T47D (cell line): ENCODE data around the gene ISCU.

Source experiments
- DNase-seq, 2 experiments: peaks; one replicate each; pipeline versions ENCODE4 v3.0.0 to v3.0.0-alpha.2; 2011 to 2012; ENCODE audit warnings: low read depth in 1 of 2, low spot score in 1 of 2
- JUND ChIP-seq: IDR thresholded peaks from 2 replicates; pipeline ENCODE4 v1.6.1; 2012; ENCODE audit warnings: low read depth
- in situ Hi-C: cut with HindIII; loops from 2 replicates; pipeline ENCODE4 v1.10.0; 2016; ENCODE audit warnings: low sequenced_read_pairs, low pct_unique_long_range_greater_than_20kb

ISCU gene

DNA sequence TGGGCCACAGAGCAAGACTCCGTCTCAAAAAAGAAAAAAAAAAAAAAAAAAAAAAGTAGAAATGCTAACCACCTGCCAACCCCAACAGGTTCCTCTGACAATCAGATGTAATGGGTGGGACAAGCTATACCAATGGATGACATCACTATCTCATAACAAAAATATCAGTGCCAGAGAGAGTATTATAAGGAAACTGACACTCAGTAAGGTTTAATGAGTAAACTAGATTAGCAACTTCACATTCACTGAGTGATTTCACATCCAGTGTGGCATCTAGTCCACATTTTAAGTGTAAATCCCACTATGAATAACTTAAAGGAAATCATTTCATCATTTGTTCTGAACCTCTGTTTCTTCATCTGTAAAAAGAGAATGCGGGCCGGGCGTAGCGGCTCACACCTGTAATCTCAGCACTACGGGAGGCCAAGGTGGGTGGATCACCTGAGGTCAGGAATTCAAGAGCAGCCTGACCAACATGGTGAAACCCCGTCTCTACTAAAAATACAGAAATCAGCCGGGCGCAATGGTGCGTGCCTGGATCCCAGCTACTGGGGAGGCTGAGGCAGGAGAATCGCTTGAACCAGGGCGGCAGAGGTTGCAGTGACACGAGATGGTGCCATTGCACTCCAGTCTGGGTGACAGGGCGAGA, 3.3 kb upstream of the ISCU start:
- DNase-seq: no peak
- in situ Hi-C loops: no loop called here
- TF ChIP-seq JUND: no peak

DNA sequence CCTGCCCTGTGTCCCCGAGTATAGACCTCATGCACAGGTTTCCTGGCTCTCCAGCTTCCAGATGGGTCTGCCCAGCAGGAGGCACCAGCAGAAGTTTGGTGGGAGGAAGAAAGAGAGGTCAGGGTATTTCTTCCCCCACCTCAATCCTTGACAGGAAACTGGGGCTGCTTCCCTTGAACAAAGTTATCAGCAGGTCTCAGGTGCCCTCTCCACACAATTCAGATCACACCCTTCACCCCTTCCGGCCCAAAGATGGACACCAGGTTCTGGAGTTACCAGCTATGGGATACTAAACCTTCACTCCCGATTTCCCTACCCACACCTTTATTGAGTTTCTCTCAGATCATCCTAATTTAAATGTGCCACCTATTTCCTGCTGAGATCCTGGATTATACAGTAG, 2.6 kb upstream of the ISCU start:
- DNase-seq: no peak
- TF ChIP-seq JUND: no peak
- in situ Hi-C loops: no loop called here

DNA sequence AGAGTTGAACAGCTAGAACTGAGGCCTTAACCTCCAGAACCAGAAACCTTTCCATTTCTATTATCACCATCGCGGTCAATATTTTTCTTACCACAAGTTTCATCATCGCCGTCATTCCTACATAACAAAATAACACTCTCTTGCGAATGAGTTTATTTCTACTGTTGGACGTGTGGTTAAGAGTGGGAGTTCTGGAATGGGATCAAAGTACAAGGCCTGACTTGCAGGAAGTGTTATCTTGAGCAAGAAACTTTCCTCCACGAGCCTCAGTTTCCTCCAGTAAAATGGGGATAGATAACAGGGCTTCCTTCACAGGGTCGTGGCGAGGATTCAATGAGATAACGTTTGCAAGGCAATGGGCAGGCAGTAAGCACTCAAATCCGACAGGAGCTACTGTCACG, 2.1 kb upstream of the ISCU start:
- in situ Hi-C loops: no loop called here
- DNase-seq: no peak
- no peak for TF ChIP-seq JUND

DNA sequence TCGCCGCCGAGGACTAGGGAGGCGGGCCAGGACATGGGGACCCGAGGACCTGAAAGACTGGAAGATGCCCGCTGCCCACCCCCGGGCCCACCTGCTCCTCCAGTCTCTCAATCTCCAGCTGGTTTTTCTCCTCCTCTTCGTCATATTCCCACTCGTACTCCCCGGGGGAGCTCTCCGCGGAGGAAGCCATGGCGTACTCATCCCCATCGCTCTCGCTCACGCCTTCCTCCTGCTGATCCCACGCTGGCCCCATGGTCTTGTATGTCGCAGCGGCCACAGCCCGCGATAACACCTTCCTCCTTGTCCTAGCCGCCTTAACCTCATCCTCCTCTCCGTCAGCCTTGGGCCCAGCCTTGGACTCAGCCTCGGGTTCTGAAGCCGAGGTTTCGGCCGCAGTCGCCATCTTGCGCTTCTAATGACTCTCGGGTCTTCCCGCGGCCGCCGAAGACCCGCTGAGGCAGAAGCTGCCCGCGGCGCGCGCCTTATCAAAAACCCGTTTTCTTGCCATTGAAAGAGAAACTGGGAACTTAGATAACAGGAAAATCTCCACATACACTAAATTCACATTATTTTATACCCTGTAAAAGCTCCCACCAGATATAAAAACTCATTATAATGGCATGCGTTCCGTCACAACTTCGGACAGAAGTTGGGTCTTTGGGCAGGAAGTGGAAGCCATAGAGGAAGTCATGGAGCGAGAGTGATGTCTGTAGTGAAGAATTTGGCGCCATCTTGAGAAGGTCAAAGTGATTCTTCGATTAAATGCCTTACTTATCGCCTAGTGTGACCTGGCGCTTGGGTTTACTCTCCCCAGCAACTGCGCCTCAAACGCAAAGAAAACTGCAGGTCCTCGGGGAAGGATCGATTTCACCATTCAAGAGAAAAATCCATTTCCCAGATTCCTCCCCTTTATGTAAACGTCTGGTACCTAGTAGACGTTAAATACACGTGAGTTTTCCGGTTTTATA, 1.4 kb upstream of the ISCU start, which contains the start of gene SART3:
Gene SART3, minus strand, starts transcription at position 422 of the 968 bp plus-strand sequence. Its CDS starts 19 bp downstream, at position 403.
- TF ChIP-seq JUND: no peak
- in situ Hi-C loops: no loop called here
- DNase-seq: peak; percentile 89 to 94

DNA sequence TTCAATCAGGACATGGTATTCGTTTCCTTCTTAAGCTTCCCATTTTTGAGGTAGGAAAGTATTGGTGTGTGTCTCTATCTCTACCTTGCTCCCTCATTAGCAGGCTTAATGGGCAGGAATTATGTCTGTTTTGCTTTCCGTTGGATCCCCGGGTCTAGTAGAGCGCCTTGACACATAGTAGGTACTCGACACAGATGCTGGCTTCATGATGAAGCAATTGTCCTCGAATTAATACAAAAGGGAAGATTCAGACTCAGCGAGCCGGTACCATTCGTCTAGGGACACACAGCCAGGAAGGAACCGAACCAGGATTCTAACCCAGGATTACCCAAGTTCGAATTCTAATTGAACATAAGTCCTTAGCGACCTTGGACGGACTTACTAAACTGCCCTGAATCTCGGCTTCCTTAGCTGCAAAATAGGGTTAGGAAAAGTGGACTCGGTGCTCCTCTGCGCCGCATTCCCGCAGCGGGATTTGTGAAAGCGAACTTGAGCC, 496 bp upstream of the ISCU start:
- TF ChIP-seq JUND: no peak
- DNase-seq: no peak
- in situ Hi-C loops: no loop called here

DNA sequence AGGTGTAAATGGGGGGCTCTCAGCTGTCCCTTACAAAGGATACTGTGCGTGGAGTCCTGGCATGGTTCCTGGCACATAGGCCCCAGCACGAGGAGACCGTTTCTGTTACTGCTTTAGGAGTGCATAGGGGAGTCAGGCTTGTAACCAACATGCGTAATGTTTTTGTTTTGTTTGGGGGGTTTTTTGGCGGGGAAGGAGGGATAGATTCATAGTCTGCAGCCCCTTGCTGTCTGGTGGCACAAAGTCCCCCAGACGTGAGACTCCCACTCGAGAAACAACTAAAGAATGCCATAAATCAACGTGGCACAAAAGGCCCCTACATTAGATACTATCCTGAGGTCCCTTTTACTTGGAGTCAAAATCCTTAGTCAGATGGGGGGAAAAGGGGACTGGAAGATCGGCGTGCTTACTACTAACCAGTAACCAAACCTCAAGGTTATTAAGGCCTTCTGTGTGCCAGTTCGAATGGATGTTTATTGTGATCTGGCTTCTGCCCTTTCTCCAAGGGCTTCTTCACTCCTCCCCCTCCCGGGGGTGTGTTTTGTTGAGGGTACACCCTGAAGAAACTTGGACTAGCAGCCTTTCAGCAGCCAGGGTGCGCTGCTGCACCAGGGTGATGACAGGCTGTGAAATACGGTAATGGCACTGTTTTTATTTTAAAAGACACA, 874 bp downstream of the ISCU start:
- no peak for TF ChIP-seq JUND
- peak; percentile 89 to 91 for DNase-seq
- in situ Hi-C loops: no loop called here

DNA sequence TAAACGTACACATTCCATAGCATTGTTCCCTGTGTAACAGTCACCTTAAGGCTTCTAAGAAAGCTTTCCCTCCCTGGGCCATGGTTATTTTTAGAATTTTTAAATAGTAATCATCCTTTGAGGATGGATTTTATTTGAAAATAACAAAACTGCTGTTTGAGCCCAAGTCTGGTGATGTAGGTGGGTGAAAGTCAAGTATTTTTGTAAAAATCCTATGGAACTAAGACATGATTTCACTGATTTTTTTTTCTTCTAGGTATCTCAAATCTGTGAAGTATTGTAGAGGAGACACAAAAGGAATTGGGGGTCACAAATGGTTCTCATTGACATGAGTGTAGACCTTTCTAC, 1.4 kb downstream of the ISCU start:
- no peak for TF ChIP-seq JUND
- in situ Hi-C loops: no loop called here
- no peak for DNase-seq

DNA sequence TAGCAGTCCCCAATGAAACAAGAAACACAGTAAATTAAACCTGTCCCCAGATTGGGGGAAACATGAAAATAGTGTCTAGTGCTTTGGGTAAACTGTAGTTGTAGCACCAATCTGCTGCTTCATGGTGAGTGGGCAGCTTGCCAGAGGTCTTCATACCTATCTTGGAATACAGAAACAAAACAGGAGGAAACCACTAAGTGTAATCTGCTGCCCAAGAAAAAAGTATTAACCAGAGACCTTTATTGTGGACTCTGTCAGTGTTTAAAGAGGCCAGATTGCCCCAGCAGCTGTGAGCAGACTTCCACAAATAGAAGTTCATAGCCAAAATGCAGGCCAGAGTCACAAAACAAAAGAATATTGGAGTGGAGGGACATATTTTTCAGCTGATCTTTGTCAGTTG, 2.3 kb downstream of the ISCU start:
- no peak for TF ChIP-seq JUND
- in situ Hi-C loops: no loop called here
- no peak for DNase-seq

DNA sequence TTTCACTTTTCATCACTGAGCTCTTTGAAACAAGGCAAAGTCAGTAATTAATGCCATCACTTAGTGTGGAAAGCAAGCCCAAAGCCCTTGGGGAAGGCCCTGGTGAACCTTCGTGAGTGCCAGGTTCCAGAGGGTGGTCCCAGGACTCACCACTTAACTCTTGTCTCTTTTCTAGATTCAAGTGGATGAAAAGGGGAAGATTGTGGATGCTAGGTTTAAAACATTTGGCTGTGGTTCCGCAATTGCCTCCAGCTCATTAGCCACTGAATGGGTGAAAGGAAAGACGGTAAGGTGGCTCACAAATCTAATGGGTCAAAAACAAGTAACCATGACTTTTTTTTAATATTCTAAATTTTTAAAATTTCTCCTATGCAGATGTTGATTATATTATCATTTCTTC, 2.8 kb downstream of the ISCU start:
- DNase-seq: no peak
- no peak for TF ChIP-seq JUND
- in situ Hi-C loops: no loop called here

DNA sequence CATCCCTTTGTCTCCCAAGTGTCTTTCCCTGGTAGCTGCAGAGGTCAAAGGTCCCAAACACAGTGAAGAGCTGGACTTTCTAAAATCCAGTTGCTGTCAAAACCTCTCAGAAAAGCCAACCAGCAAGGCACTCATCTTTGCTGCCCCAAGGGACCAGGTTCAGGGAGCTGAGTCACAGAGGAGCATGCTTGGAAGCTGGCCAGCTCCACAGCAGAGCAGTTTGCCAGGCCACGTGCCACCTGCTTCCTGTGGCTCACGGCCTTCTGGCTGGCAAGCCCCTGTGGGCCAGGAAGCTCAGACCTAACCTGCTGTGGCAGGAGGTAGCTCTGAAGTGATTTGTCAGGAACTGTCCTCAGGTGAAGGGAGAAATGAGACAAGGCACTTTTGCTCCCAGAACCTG, 3.6 kb downstream of the ISCU start:
- peak in 1 of 2 experiments; percentile 44 for DNase-seq
- in situ Hi-C loops: no loop called here
- TF ChIP-seq JUND: no peak

DNA sequence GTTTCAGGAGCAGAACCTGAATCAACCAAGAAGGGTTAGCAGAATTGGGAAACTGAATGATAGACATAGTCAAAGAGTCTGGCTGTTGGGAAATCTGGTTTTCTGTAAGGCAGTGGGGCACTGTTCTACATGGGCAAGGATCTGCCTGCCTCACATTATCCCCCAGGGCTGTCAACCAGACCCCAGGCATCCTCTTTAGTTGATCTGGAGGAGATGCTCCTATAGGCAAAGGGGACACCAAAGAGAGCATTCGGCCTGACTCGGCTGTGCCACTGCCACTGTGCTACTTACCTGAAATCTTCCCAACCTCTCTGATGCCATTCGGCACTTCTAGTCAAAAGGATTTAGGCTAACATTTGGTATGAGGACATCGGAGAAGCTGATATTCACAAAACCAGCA, 4.1 kb downstream of the ISCU start:
- DNase-seq: no peak
- no peak for TF ChIP-seq JUND
- in situ Hi-C loops: no loop called here

DNA sequence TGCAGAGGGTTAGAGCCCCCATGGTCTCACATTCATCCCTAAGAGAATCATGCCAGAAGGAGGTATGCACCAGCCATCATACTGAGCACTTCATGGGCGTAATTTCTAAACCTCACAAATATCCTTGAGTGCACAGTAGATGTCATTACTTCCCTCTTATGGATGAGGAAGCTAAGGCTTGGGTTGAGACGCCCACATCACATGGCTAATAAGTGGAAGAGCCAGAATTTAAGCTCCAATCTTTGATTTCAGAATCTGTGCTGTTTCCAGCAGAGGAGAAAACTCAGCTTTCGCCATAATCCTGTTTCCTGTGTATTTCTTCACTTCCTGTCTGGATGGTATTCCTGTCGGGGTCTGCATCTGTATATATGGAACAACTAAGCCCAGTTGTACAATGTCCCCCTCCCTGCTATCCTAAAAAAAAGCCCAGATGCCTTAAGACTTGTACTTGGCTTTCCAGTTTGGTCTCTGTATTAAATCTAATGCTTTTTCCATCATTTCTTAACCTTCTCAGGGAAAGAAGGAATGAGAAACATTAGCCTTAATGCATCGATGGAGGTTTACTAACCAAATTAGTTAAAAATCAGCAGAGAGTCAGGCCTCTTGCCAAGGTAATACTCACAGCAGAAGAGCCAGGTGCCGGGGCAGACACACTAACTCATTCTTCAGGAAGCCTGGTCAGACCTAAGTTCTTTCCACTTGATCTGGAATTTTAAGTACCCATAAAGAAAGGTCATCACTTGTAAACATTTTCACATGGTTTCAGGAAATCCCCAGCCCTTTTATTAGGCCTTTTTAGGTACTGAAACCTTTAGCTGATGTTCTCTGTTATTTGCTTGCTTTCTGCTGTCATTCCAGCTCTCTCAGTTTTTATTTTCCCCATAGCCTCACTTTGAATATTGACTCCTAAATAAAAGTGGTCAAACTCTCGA, 5.3 kb downstream of the ISCU start:
- in situ Hi-C loops: no loop called here

More for the DNA sequence above, 5.3 kb downstream of the ISCU start:
- no peak for TF ChIP-seq JUND
- DNase-seq: no peak
